ENCODE results near the gene GPR152. TPM values are rescaled to one million over a fixed set of nuclear protein-coding genes. Genes with fewer than 3 reads are reported as not detected.

The GPR152 gene
- total and polyA plus RNA-seq, 2 donors (not counting 3 experiments of a cell fraction or from before 2014, with no cell fraction given): not detected

- no TSS peak for BruUV-seq (replicated peaks)
- Histone ChIP-seq H3K9ac (replicated peaks; ENCODE audit: extremely low read depth, insufficient read depth, low read length) (peak overlapping the region; percentile 56), H4K20me1 (replicated peaks; ENCODE audit: control insufficient read depth, extremely low read depth, insufficient read depth, low read length) (no peaks in the 10 kb centered on the region), H3K36me3 (ENCODE audit: control insufficient read depth in 2 of 2, extremely low read depth in 1 of 2, insufficient read depth in 2 of 2, low read length in 2 of 2) (no peaks in the 10 kb centered on the region), H2AFZ (ENCODE audit: low read depth, low read length) (peak overlapping the region; percentile 87), H3K79me2 (ENCODE audit: control insufficient read depth, insufficient read depth, low read length) (no peaks in the 10 kb centered on the region), H3K4me1 (ENCODE audit: control insufficient read depth, extremely low read depth, insufficient read depth, low read length) (peaks cover 4% of the 10 kb centered on the region), H3K9me1 (replicated peaks; ENCODE audit: control insufficient read depth, extremely low read depth, insufficient read depth, low read length) (no peaks in the 10 kb centered on the region), H3K4me3 (replicated peaks in 1 of 3; ENCODE audit: insufficient read depth in 1 of 3, low read depth in 1 of 3, low read length in 3 of 3) (peak overlapping the region in 2 of 3 experiments; percentile 37 to 56), H3K4me2 (ENCODE audit: insufficient read depth, low read length) (peak overlapping the region; percentile 82), H3K27me3 (ENCODE audit: control insufficient read depth in 2 of 2, insufficient read depth in 2 of 2, low read length in 2 of 2) (peaks cover 0 to 4% of the 10 kb centered on the region in 2 experiments), H3K27ac (ENCODE audit: insufficient read depth, low read depth, low read length) (peak overlapping the region; percentile 51), H3K9me3 (replicated peaks; ENCODE audit: control insufficient read depth, insufficient read depth, low read length) (no peaks in the 10 kb centered on the region)
- intact Hi-C loops (cut with micrococcal nuclease): loop anchor here (1.0 to 2.0 kb wide), 2 partner anchors 19 to 44 kb away; no protein-coding TSS in a partner anchor
- FAIRE-seq (peak; percentile 82), DNase-seq (ENCODE audit: low read depth, low spot score) (peak; percentile 92)
- ChIA-PET CTCF (interaction anchor here (0.9 to 2.7 kb wide), 4 partner anchors 14 to 31 kb away, joined by 3 to 19 read pairs (median 4); partner anchors contain the start of genes PPP1CA and TBC1D10C), POLR2A (interaction anchor here (0.7 to 1.0 kb wide), 2 partner anchors 19 to 51 kb away, joined by 4 to 8 read pairs; partner anchors contain the start of gene PPP1CA)
- dilution Hi-C loops (cut with MboI; ENCODE audit: extremely low pct_ligation_motif_present, low sequenced_read_pairs): no loop called here
- peak; percentile 66 for TF ChIP-seq POLR2A (IDR thresholded peaks at IDR 0.05; ENCODE audit: low read depth, low read length)
- TF ChIP-seq POLR2AphosphoS5 (IDR thresholded peaks at IDR 0.05; ENCODE audit: insufficient read depth, low read depth, low read length): peak; percentile 72
- no peak for TF ChIP-seq MYC (IDR thresholded peaks at IDR 0.05; ENCODE audit: low read depth, low read length)
- no peak for TF ChIP-seq FOS (IDR thresholded peaks at IDR 0.05; ENCODE audit: borderline replicate concordance, insufficient read depth, low read length)
Observed at GRCh38 chr11:67420646-67421429, 31.7 kb downstream of the GPR152 start.

DNA sequence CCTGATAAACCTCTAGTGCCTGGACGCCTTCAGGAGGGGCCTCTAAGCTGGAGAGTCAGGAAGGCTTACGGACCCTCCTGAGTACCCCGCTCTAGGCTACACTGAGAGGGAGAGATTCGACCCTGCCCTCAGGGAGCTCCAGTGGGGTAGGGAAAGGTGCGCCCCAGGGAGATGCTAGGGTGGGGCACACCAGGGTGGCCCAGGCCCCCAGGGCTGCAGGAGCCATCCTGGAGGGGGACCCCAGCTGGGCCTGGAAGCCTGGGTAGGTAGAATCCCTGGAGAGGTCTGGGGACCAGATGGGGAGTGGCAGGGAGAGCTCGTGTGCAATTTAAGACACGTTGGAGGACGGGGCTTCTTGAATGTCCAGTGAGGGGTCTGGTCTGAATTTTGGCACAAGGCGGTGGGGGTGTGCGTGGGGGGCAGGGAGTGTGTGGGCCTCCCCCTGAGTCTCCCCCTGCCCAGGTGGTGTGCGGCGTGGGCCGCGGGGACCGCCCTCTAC is 32.3 kb downstream of the GPR152 start:
- Histone ChIP-seq H3K4me2 (ENCODE audit: insufficient read depth, low read length) (peak overlapping the region; percentile 82), H4K20me1 (replicated peaks; ENCODE audit: control insufficient read depth, extremely low read depth, insufficient read depth, low read length) (no peaks in the 10 kb centered on the region), H3K9me1 (replicated peaks; ENCODE audit: control insufficient read depth, extremely low read depth, insufficient read depth, low read length) (no peaks in the 10 kb centered on the region), H3K9ac (replicated peaks; ENCODE audit: extremely low read depth, insufficient read depth, low read length) (no peak overlapping the region), H3K27me3 (ENCODE audit: control insufficient read depth in 2 of 2, insufficient read depth in 2 of 2, low read length in 2 of 2) (peaks cover 0 to 4% of the 10 kb centered on the region in 2 experiments), H3K4me3 (replicated peaks in 1 of 3; ENCODE audit: insufficient read depth in 1 of 3, low read depth in 1 of 3, low read length in 3 of 3) (peak overlapping the region in 1 of 3 experiments; percentile 37), H3K9me3 (replicated peaks; ENCODE audit: control insufficient read depth, insufficient read depth, low read length) (no peaks in the 10 kb centered on the region), H3K36me3 (ENCODE audit: control insufficient read depth in 2 of 2, extremely low read depth in 1 of 2, insufficient read depth in 2 of 2, low read length in 2 of 2) (no peaks in the 10 kb centered on the region), H3K79me2 (ENCODE audit: control insufficient read depth, insufficient read depth, low read length) (no peaks in the 10 kb centered on the region), H3K4me1 (ENCODE audit: control insufficient read depth, extremely low read depth, insufficient read depth, low read length) (peaks cover 4% of the 10 kb centered on the region), H3K27ac (ENCODE audit: insufficient read depth, low read depth, low read length) (no peak overlapping the region), H2AFZ (ENCODE audit: low read depth, low read length) (peak overlapping the region; percentile 87)
- no peak for FAIRE-seq
- no peak for TF ChIP-seq EZH2 (IDR thresholded peaks at IDR 0.05; ENCODE audit: borderline replicate concordance, low read depth, low read length, severe bottlenecking)
- no peak for TF ChIP-seq MYC (IDR thresholded peaks at IDR 0.05; ENCODE audit: low read depth, low read length)
- TF ChIP-seq JUN (IDR thresholded peaks at IDR 0.05; ENCODE audit: borderline replicate concordance, insufficient read depth, insufficient read length, low read depth): no peak
- no peak for TF ChIP-seq POLR2AphosphoS5 (IDR thresholded peaks at IDR 0.05; ENCODE audit: insufficient read depth, low read depth, low read length)
- TF ChIP-seq FOS (IDR thresholded peaks at IDR 0.05; ENCODE audit: borderline replicate concordance, insufficient read depth, low read length): no peak
- no peak for DNase-seq (ENCODE audit: low read depth, low spot score)
- dilution Hi-C loops (cut with MboI; ENCODE audit: extremely low pct_ligation_motif_present, low sequenced_read_pairs) (no loop called here), intact Hi-C loops (cut with micrococcal nuclease) (loop anchor here (2.0 kb wide), 1 partner anchor 45 kb away; no protein-coding TSS in a partner anchor)
- ChIA-PET CTCF (interaction anchor here (2.1 to 2.7 kb wide), 2 partner anchors 16 to 19 kb away, joined by 6 to 19 read pairs; partner anchors contain the start of genes PPP1CA and TBC1D10C), POLR2A (no interaction called here)
- no TSS peak for BruUV-seq (replicated peaks)

All from endothelial cell of umbilical vein (primary cell).